ENCODE measurements around the gene AMY2A.
"Not testable (repeated sequence)": the region's sequence is repeated elsewhere in the genome, so short reads cannot be mapped to it uniquely, and the experiment has no call there.

Gene AMY2A

GRCh38 chr1:103616994-103617477 is at the start of gene AMY2A:
Gene AMY2A, plus strand, starts transcription at chr1:103617427. Its CDS starts 14 bp downstream, at chr1:103617441.
- DNase-seq (ENCODE audit: low read depth), result not testable (repeated sequence)

- DNase-seq (ENCODE audit: low read depth), result no peak
These were observed 47.7 kb upstream of the AMY2A start for GRCh38 chr1:103569493-103569892.

- not testable (repeated sequence) for DNase-seq (ENCODE audit: low read depth)
These were observed 45.9 kb upstream of the AMY2A start, which contains the start of gene AMY2B for GRCh38 chr1:103571289-103571688. Gene AMY2B, plus strand, starts transcription at chr1:103571589. Its CDS starts 14 bp downstream, at chr1:103571603.

- DNase-seq (ENCODE audit: low read depth), result no peak
These were observed 41.2 kb upstream of the AMY2A start for GRCh38 chr1:103576065-103576464.

GRCh38 chr1:103576784-103577183 is 40.4 kb upstream of the AMY2A start:
- not testable (repeated sequence) for DNase-seq (ENCODE audit: low read depth)

- no peak for DNase-seq (ENCODE audit: low read depth)
These were observed 34.8 kb upstream of the AMY2A start for GRCh38 chr1:103582464-103582863.

- DNase-seq (ENCODE audit: low read depth), result no peak
These were observed 33.3 kb upstream of the AMY2A start for GRCh38 chr1:103583887-103584286.

- no peak for DNase-seq (ENCODE audit: low read depth)
These were observed 32.7 kb upstream of the AMY2A start for GRCh38 chr1:103584537-103584936.

GRCh38 chr1:103602740-103603139 is 14.5 kb upstream of the AMY2A start:
- not testable (repeated sequence) for DNase-seq (ENCODE audit: low read depth)

- no peak for DNase-seq (ENCODE audit: low read depth)
These were observed 865 bp upstream of the AMY2A start for GRCh38 chr1:103616362-103616761.

- DNase-seq (ENCODE audit: low read depth), result not testable (repeated sequence)
These were observed 10.2 kb downstream of the AMY2A start for GRCh38 chr1:103627436-103627835.

- DNase-seq (ENCODE audit: low read depth), result not testable (repeated sequence)
These were observed 24.0 kb downstream of the AMY2A start for GRCh38 chr1:103641194-103641593.

GRCh38 chr1:103643908-103644307 is 26.7 kb downstream of the AMY2A start:
- not testable (repeated sequence) for DNase-seq (ENCODE audit: low read depth)

- not testable (repeated sequence) for DNase-seq (ENCODE audit: low read depth)
These were observed 33.1 kb downstream of the AMY2A start for GRCh38 chr1:103650305-103650704.

GRCh38 chr1:103650889-103651288 is 33.7 kb downstream of the AMY2A start:
- not testable (repeated sequence) for DNase-seq (ENCODE audit: low read depth)

GRCh38 chr1:103654133-103654532 is 36.9 kb downstream of the AMY2A start:
- not testable (repeated sequence) for DNase-seq (ENCODE audit: low read depth)

- DNase-seq (ENCODE audit: low read depth), result not testable (repeated sequence)
These were observed 38.2 kb downstream of the AMY2A start, which contains the start of gene AMY1A for GRCh38 chr1:103655460-103655859. Gene AMY1A, plus strand, starts transcription at chr1:103655760. Its CDS starts 571 bp downstream, at chr1:103656331.

Data from stimulated activated CD8-positive, alpha-beta memory T cell treated with anti-CD3 and anti-CD28 coated beads, Interleukin-12 subunit alpha, Interleukin-12 subunit beta, amount 100 ng/mL, for 4 hours (primary cell).